Stimulated activated CD4-positive, alpha-beta T cell treated with anti-CD3 and anti-CD28 coated beads, Interleukin-15, amount 100 ng/mL, for 24 hours (primary cell): Measurements from ENCODE around the gene HLCS.
"Not testable (repeated sequence)": the region's sequence is repeated elsewhere in the genome, so short reads cannot be mapped to it uniquely, and the experiment has no call there.

Experiments used
- DNase-seq: peaks from one replicate; pipeline ENCODE4 v3.0.0-alpha.2; 2020

Gene HLCS

GRCh38 chr21:36966066-36966820, at the start of gene HLCS:
TSS of gene HLCS (minus strand) at chr21:36966669. CDS start at chr21:36966638, 31 bp downstream.
- DNase-seq, result peak; percentile 81

GRCh38 chr21:37009740-37010341, 43.4 kb upstream of the HLCS start:
- DNase-seq, result peak; percentile 87

DNA sequence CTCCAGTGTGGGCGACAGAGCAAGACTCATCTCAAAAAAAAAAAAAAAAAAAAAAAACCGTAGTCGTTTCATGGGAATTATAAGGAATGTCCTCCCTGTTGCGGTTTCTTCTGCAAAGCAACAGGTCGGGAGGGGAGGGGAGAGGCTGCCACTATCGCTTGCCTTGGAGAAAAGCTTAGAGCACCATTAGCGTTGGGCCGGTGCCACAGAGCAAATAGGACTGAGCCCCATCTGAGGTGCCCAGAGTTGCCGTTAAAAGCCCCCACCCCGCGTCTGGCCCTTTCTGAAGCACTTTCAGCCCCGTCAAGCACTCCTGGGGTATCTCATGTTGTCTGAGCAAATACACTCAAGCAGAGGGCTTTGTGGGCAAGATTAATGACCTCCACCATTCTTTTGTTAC, 42.3 kb upstream of the HLCS start:
- no peak for DNase-seq

- DNase-seq, result peak; percentile 38
These were observed 40.2 kb upstream of the HLCS start, which contains the start of gene RIPPLY3 for GRCh38 chr21:37006486-37007291. TSS of gene RIPPLY3 (plus strand) at chr21:37006702. CDS start at chr21:37006773, 71 bp downstream.

GRCh38 chr21:37005548-37006485, 39.3 kb upstream of the HLCS start:
- DNase-seq, result peak; percentile 27

GRCh38 chr21:37003917-37004316, 37.4 kb upstream of the HLCS start:
- DNase-seq, result not testable (repeated sequence)

- DNase-seq, result not testable (repeated sequence)
These were observed 36.4 kb upstream of the HLCS start for GRCh38 chr21:37002851-37003250.

DNA sequence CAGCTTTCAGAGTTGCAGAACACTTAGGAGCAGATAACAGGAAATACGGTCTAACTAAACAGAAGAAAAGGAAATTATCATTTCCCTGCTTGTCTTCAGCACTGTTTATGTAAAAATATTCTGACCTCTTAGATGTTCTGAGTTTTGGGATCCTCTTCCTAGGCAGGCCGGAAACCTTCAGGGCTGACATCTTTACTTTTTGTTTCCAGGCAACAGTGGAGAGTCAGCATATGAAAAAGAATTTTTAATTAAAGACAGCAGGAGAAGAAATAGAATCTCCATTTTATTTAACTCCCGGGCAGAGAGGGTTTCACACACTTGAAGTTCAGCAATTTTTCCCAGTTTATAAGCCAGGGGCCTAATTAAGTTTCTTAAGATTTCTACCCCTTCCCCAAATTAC, 35.0 kb upstream of the HLCS start:
- DNase-seq, result no peak

- no peak for DNase-seq
These were observed 33.9 kb upstream of the HLCS start for GRCh38 chr21:37000381-37000780.

DNA sequence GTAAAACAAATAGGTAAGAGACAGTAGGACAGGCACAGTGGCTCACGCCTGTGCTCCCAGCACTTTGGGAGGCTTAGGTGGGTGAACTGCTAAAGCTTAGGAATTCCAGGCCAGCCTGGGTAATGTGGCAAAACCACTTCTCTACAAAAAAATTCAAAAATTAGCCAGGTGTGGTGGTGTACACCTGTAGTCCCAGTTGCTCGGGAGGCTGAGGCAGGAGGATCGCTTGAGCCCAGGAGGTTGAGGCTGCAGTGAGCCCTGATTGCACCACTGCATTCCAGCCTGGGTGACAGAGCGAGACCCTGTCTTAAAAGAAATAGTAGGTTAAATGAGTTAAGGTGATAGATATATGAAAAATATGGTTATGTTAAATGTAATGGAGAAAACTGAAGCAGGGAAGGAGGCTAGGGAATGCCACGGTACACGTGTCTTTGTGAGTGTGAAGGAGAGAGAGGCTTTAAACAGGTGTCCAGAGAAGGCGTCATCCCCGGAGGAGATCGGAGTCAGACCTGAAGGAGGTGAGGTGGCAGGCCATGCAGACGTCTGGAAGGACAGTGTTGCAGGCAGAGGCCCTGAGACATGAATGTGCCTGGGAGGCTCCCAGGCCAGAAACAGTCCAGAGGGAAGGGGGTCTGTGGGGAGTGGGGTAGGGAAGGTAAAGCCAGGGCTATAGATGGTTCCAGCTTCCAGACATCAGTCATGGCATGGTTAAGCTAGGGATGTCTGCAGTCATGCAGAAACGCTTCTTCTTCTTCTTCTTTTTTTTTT, 32.8 kb upstream of the HLCS start:
- no peak for DNase-seq

GRCh38 chr21:36995285-36995684, 28.8 kb upstream of the HLCS start:
- not testable (repeated sequence) for DNase-seq

GRCh38 chr21:36994501-36995158, 28.2 kb upstream of the HLCS start:
- DNase-seq, result peak; percentile 64

DNA sequence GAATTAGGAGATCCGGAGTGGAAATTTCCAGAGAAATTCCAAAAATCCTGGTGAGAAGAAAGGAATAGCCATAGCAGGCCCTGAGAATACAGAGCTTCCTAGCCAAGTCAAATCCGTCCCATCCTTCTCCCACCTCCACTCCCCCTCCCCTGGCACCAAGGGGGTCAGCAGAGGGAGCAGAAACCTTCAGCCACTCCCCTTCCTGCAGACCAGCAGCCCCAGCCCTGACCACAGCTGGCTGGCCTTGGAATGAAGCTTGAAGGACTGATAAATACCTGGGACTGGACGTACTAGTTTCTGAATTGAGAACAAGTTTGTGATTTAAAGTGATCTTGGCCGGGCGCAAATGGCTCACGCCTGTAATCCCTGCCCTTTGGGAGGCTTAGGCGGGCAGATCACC, 26.2 kb upstream of the HLCS start:
- DNase-seq, result no peak

DNA sequence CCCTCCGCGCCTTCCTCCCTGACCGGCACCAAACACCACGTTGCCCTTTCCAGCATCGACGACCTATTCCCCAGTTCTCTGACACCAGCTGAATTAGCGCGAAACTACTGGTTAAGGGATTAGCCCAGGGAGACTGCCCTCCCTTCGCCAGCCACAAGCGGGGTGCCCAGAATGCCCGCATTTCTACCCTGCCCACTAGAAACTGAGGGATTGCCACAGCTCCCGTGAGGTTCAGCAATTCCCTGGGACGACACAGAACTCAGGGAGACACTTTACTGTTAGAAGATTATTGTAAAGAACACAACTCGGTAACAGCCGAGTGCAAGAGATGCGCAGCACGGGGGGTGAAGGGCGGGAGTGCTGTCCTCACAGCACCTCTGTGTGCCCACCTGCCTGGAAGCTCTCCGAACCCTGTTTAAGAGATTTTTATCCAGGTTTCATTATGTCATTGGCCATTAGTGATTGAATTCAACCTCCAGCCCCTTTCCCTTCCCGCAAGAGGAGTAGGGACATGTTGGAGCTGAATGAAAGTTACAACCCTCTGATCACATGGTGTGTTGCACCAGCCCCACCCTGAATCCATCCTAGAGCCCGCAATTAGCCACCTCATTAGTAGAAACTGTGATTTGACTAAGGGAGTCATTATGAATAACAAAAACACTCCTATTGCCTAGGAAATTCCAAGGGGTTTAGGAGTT, 24.2 kb upstream of the HLCS start:
- no peak for DNase-seq

- DNase-seq, result peak; percentile 95
These were observed 23.4 kb upstream of the HLCS start for GRCh38 chr21:36989699-36990507.

- not testable (repeated sequence) for DNase-seq
These were observed 22.8 kb upstream of the HLCS start for GRCh38 chr21:36989199-36989698.

DNA sequence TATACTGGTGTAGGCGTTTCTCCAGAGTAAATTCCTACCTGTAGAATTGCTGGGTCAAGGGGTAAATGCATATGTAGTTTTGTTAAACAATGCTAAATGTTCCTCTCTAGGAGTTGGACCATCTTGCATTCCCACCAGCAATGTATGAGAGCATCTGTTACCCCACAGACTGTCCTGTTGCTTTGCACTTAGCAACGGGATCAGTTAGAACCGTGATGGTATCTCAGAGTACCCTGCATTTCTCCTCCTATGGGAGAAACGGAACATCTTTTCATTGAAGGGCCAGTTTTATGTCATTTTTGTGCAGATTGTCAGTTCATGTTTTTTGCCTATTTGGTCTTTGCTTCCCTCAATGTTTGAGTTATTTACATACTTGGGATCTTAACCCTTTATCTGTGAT, 22.1 kb upstream of the HLCS start:
- DNase-seq, result no peak

DNA sequence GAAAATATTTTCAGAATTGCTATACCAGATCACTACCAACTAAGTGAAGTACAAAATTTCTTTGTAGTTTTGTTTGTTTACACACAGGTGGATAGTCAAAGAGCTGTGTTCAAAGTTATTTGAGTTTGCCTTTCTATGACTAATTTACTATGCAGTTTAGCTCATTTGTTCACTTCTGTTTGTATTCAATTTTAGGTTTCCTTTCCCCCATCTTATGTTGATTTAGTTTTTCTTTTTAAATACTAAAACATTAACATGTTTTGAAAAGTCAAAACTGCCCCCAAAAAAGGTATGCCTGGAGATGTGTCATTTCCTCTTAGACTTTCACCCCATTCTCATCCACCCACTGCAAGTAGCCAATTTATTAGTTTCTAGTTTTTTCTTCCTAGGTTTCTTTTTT, 21.4 kb upstream of the HLCS start:
- no peak for DNase-seq
